GM21526 (cell line): Measurements from ENCODE around the gene LARGE1.

Experiments
- ATAC-seq: cut with Tn5 transposase; IDR thresholded peaks from one replicate; pipeline ENCODE4 v1.9.1; 2021; ENCODE audit warnings: moderate library complexity; ENCODE audit not compliant: unreplicated experiment, low FRiP score

LARGE1 gene

GRCh38 chr22:33518405-33518804 lies 401.9 kb downstream of the LARGE1 start:
- ATAC-seq: no peak

- no peak for ATAC-seq
These were observed 404.5 kb downstream of the LARGE1 start for GRCh38 chr22:33515795-33516194.

- ATAC-seq: no peak
These were observed 406.6 kb downstream of the LARGE1 start for GRCh38 chr22:33513388-33514338.

- no peak for ATAC-seq
These were observed 407.4 kb downstream of the LARGE1 start for GRCh38 chr22:33512908-33513307.

GRCh38 chr22:33510429-33510904 lies 409.8 kb downstream of the LARGE1 start:
- no peak for ATAC-seq

GRCh38 chr22:33504941-33505625 lies 415.2 kb downstream of the LARGE1 start:
- no peak for ATAC-seq

GRCh38 chr22:33496112-33496511 lies 424.2 kb downstream of the LARGE1 start:
- no peak for ATAC-seq

GRCh38 chr22:33493476-33494205 lies 426.6 kb downstream of the LARGE1 start:
- ATAC-seq: no peak

- ATAC-seq: no peak
These were observed 428.0 kb downstream of the LARGE1 start for GRCh38 chr22:33492210-33492651.

GRCh38 chr22:33487041-33487716 lies 433.1 kb downstream of the LARGE1 start:
- no peak for ATAC-seq

GRCh38 chr22:33481550-33481949 lies 438.7 kb downstream of the LARGE1 start:
- ATAC-seq: no peak

GRCh38 chr22:33477120-33478111 lies 442.9 kb downstream of the LARGE1 start:
- no peak for ATAC-seq

GRCh38 chr22:33476716-33477115 lies 443.6 kb downstream of the LARGE1 start:
- no peak for ATAC-seq

- ATAC-seq: no peak
These were observed 444.1 kb downstream of the LARGE1 start for GRCh38 chr22:33476206-33476605.

- no peak for ATAC-seq
These were observed 445.7 kb downstream of the LARGE1 start for GRCh38 chr22:33474587-33474986.

- no peak for ATAC-seq
These were observed 447.6 kb downstream of the LARGE1 start for GRCh38 chr22:33472462-33473344.

- no peak for ATAC-seq
These were observed 449.8 kb downstream of the LARGE1 start for GRCh38 chr22:33470456-33470855.

- no peak for ATAC-seq
These were observed 452.6 kb downstream of the LARGE1 start for GRCh38 chr22:33467620-33468095.
